Measurements from ENCODE around the gene NEK10. TPM values are rescaled to one million over a fixed set of nuclear protein-coding genes. Genes with fewer than 3 reads are reported as not detected.

The NEK10 gene
- total and polyA plus RNA-seq, 9 donors = 0.41 to 33.4 (median 1.1) TPM

DNA sequence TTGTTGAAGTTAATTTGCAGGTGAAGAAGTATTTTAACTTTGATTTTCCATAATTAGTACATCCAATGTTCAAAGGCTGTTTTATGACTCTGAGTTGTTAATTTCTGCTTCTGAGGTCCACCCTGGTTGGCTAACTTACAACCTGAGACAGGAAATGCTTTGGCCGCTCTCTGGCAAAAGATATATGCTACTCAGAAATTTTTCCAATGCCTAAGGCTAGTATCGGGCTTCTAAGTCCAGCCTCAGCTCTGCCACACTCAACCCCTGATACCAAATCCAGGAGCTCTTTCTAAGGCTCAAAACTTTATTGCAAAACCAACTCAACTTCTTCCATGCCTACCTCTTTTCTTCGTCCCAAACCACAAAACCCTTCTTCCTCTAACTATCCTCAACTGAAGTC, 192.9 kb downstream of the NEK10 start:
- TF ChIP-seq POLR2A (IDR thresholded peaks at IDR 0.05) = no peak
- no peak overlapping the region for H3K27ac ChIP-seq

GRCh38 chr3:27174530-27174929, 194.7 kb downstream of the NEK10 start:
- Histone ChIP-seq H3K4me1 (ENCODE audit: insufficient read depth) (no peaks in the 10 kb centered on the region), H3K4me3 (no peak overlapping the region), H3K36me3 (no peaks in the 10 kb centered on the region), H3K27me3 (no peaks in the 10 kb centered on the region), H3K9me3 (no peaks in the 10 kb centered on the region), H3K27ac (no peak overlapping the region)
- WGBS, 3 donors = 83 to 89% (median 85%) methylated on average over 4 of the region's 4 CpGs
- intact Hi-C loops (cut with DNase I) = no loop called here
- no peak for DNase-seq
- TF ChIP-seq POLR2A (IDR thresholded peaks at IDR 0.05) (no peak), CTCF (IDR thresholded peaks at IDR 0.05) (no peak), EP300 (IDR thresholded peaks at IDR 0.05) (no peak)

More for the DNA sequence above, 192.9 kb downstream of the NEK10 start:
- 81 to 90% (median 85%) methylated on average over 3 of the region's 3 CpGs for WGBS, 3 donors
- H3K4me3 ChIP-seq = no peak overlapping the region
- intact Hi-C loops (cut with DNase I) = no loop called here
- no peak for DNase-seq
- no peaks in the 10 kb centered on the region for H3K4me1 ChIP-seq (ENCODE audit: insufficient read depth)
- H3K9me3 ChIP-seq = no peaks in the 10 kb centered on the region
- H3K27me3 ChIP-seq = no peaks in the 10 kb centered on the region
- H3K36me3 ChIP-seq = no peaks in the 10 kb centered on the region

GRCh38 chr3:27171113-27171512, 198.1 kb downstream of the NEK10 start:
- no peaks in the 10 kb centered on the region for H3K4me1 ChIP-seq (ENCODE audit: insufficient read depth)
- H3K27me3 ChIP-seq = no peaks in the 10 kb centered on the region
- WGBS, 3 donors = 95 to 97% (median 96%) methylated on average over 2 of the region's 2 CpGs
- H3K9me3 ChIP-seq = no peaks in the 10 kb centered on the region
- no peak for TF ChIP-seq CTCF (IDR thresholded peaks at IDR 0.05)
- no peak for TF ChIP-seq POLR2A (IDR thresholded peaks at IDR 0.05)
- TF ChIP-seq EP300 (IDR thresholded peaks at IDR 0.05) = no peak
- intact Hi-C loops (cut with DNase I) = no loop called here
- H3K36me3 ChIP-seq = no peaks in the 10 kb centered on the region
- no peak for DNase-seq
- H3K27ac ChIP-seq = no peak overlapping the region
- H3K4me3 ChIP-seq = no peak overlapping the region

DNA sequence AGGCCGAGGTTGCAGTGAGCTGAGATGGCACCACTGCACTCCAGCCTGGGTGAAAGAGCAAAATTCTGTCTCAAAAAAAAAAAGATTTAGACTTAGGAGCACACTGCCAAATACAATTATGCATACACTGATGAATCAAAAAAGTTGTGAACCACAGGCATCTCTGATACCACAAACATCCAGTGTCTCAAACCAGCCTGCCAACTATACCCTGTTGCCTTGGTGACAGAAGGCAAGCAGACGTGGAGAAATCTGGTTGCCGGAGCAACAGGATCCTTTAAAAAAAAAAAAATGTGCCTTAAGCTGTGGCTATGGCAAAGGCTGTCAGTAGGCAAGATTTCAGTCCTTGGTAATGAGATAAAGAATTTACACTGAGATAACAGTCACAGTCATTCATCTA, 202.3 kb downstream of the NEK10 start:
- no peak overlapping the region for H3K4me3 ChIP-seq
- intact Hi-C loops (cut with DNase I) = no loop called here
- no peaks in the 10 kb centered on the region for H3K9me3 ChIP-seq
- DNase-seq = no peak
- no peak overlapping the region for H3K27ac ChIP-seq
- no peak for TF ChIP-seq CTCF (IDR thresholded peaks at IDR 0.05)
- 69 to 86% (median 80%) methylated on average over 3 of the region's 3 CpGs for WGBS, 3 donors
- no peaks in the 10 kb centered on the region for H3K4me1 ChIP-seq (ENCODE audit: insufficient read depth)
- no peaks in the 10 kb centered on the region for H3K27me3 ChIP-seq
- no peaks in the 10 kb centered on the region for H3K36me3 ChIP-seq

GRCh38 chr3:27165321-27165721, 203.9 kb downstream of the NEK10 start:
- no peak for TF ChIP-seq CTCF (IDR thresholded peaks at IDR 0.05)
- TF ChIP-seq POLR2A (IDR thresholded peaks at IDR 0.05) = no peak
- TF ChIP-seq EP300 (IDR thresholded peaks at IDR 0.05) = no peak
- Histone ChIP-seq H3K27ac (no peak overlapping the region), H3K4me3 (no peak overlapping the region), H3K9me3 (no peaks in the 10 kb centered on the region), H3K36me3 (no peaks in the 10 kb centered on the region), H3K4me1 (ENCODE audit: insufficient read depth) (no peaks in the 10 kb centered on the region), H3K27me3 (no peaks in the 10 kb centered on the region)
- intact Hi-C loops (cut with DNase I) = no loop called here
- DNase-seq = no peak
- 36 to 53% (median 48%) methylated on average over 2 of the region's 2 CpGs for WGBS, 3 donors

Data from ovary (tissue), 9 donors.